HG02840 (cell line): Measurements from ENCODE around the gene HOXA11.

ENCODE experiments used
- ATAC-seq: cut with Tn5 transposase; IDR thresholded peaks from one replicate; pipeline ENCODE4 v1.9.1; 2021; ENCODE audit warnings: mild to moderate bottlenecking, moderate library complexity, moderate number of reproducible peaks; ENCODE audit not compliant: unreplicated experiment, low FRiP score

Gene HOXA11

DNA sequence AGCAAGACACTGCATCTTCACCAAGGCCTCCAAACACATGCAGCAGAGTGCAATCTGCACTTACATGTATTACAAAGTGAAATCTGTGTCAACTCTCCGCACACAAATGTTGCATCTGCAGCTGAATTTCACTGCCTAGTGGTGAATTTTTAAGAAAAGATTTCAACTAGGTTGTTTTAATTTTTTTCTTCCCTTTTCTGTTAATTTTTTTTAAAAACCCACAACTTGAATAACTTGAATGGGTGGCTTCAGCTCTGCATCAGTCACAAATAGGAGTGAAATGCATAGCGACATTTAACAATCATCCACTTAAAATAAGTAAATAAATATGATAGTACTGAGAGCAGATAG, 8.9 kb upstream of the HOXA11 start:
- no peak for ATAC-seq

DNA sequence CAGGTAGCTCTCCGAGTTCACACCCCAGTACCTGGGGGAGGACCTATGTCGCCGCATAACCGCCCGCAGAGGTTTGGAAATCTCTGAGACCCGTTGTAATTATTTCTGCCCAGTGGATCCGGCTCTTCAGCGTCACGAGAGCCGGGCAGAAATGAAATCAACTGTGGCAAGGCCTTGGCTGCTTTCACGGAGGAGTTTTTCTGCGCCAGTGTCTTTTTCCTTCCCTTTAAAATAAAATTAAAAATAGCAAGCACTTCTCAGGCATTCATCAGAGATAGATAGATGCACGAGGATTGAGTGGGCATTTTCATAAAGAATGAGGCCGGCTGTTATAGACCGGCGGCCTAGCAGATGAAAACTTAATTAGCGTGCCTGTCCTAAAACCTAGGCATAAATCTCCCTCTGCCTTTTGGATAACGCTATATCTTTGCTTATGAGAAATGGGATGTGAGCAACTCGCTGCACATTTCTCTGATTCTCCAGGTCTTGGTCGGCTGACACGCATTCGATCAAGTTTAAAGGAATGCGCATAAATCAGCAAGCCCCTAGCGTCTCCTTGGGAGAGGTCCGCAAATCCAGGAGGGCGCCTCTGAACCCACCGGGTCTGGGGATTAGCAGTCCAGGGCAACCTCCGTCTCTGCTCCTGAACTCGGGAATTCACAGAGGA, 8.4 kb upstream of the HOXA11 start:
- ATAC-seq, result no peak

DNA sequence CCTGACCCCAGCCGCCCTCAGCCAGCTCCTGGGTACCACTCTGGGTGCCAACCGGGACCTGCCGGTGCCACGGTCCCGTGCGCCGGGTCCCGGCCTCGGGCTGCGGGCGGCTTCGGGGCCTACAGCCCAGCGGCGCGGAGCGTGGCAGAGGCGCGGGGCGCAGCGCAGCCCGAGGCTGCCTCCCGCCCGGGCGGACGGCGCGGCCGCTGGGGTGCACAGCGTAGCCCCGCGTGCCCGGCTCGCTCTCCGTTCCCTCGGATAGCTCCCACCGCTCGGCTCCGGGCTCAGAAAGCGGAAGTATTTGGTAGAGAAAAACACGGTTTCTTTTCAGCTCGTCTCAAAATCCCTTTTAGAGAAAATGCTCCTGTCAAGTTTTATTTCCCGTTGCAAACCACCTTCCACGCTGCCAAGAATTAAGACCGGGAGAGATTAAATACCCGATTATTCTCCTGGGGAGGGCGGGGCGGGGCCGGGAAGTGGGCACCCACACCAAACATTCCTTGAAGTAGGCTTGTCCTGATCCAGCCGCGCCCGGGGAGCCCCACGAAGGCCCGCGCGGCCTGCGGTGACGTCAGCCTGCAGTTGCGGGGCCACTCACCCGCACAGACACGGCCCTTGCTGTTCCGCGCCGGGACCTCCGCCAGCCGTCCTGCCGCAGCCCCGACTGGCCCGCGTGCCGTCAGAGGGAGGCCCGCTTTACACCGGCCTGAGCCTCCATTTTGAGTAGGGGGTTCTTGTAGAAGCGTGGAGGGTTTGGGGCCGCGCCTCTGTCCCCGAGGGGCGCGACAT, 7.7 kb upstream of the HOXA11 start:
- no peak for ATAC-seq

DNA sequence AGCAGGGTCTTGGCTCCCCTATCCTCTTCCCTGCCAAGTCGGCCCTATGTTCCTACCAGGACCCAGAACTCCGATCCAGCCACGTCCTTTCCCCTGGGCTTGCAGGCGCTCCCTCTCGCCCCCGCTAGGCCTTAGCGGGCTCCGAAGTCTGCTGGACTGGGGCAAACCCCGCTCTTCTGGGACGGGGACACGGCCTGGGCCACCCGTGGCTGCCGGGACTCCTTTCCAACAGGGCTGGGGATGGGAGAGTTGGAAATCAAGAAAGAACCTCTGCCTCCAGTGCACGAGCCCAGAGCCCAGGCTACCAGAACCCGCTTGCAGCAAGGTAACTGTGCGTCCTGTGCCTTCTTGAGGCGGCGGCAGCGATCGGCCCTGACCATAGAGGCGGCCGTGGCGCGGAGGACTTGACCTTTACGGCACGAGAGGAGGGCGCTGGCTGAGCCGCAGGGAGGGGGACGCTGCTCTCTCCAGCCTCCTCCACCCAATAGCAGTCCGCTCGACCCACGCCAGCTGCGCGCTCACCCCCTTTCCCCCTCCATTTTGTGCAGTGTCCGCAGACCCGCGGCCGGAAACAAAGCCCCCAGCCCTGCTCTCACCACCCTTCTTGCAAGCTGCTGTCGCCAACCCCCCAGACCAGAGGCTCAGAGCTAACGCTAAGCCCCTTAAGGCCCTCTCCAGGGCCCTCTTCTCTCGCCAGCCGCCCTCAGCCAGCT, 7.0 kb upstream of the HOXA11 start:
- no peak for ATAC-seq

DNA sequence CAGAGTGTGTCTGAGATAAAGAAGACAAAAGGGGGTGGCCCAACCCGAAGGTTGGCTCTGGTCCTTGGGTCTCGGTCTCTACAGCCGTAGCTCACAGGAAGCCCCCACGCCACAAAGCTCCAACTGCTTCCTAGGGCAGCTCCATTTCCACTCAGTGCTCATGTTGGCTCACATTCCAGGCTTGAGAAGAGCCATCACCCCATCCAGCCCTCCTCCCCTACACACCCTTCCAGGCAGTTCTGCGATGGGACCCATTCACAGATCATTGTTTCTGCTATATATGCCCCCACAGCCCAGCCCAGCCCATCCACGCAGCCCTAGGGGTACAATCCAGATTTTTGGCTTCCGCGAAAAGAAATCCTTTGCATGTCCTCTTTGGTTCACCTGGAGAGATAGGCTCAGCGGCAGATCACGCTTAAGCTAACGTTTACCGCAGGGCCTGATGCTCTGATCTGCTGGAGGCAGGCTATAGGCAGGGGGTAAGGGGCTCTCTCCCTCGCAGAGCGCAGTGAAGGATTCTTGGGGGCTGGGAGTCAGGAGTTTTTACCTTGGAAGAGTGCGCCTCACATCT, 6.2 kb upstream of the HOXA11 start:
- no peak for ATAC-seq

DNA sequence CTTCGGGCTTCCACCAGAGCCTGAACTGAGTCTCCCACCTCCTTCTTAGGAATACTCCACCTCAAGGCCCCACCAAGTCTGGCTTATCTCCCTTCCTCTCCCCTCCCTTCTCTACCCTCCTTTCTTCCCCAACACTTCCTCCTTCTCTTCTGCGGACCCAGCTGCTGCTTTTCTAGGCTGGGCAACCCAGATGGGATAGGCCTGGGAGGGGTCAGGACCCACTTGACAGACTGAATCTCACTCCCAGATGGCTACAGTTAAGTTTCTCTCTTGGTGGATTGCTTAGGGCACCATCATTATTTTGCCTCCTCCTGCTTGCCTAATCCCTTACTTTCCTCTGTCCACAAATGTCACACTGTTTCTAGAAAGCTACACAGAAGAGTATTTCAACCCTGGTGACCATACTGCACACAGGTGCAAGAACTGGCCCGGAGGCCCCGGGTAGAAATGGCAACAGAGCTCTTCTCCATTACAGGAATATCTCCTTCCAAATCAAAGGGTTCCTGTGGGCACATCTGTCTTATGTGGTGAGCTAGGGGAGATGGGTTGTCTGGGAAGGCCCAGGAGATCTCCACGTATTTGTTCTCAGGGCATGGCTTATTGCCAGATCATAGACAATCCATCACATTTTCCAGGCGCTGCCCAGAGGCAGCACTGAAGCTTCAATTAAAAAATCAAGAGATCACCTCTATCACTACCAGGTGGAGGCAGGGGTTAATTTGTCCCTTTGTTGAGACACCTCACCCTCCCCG, 5.1 kb upstream of the HOXA11 start:
- ATAC-seq, result no peak

DNA sequence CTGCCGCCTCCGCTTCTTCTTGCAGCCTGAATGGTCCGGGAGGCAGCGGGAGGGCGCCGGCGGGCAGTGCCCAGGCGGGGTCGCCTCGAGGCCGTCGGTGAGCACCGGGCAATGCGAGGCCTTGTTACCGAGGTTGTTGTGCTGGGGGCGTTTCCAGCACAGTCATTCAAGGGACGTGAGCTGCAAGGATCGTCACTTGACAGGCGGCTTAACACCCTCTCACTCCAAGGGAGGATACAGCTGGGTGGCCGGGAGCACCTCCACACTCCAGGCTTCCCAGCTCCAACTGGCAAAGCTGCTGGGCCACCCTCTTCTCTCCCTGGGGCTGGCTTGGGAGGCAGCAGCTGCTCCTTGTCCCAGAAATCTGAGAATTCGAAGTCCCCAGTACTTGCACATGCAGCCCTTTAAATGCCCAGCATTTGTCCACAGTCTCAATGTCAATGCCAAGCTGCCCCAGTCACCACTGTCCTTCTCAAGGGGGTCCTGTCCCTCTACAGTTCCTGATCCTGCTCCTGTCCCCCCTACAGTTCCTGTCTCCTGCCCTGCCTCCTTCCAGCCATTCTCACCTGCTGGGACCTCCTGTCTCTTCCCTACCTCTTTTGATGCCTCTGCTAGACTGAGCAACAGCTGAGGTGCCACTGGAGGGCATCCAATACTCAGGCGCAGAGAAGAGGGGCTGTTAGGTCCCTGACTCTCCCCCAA, 4.4 kb upstream of the HOXA11 start:
- ATAC-seq, result no peak

DNA sequence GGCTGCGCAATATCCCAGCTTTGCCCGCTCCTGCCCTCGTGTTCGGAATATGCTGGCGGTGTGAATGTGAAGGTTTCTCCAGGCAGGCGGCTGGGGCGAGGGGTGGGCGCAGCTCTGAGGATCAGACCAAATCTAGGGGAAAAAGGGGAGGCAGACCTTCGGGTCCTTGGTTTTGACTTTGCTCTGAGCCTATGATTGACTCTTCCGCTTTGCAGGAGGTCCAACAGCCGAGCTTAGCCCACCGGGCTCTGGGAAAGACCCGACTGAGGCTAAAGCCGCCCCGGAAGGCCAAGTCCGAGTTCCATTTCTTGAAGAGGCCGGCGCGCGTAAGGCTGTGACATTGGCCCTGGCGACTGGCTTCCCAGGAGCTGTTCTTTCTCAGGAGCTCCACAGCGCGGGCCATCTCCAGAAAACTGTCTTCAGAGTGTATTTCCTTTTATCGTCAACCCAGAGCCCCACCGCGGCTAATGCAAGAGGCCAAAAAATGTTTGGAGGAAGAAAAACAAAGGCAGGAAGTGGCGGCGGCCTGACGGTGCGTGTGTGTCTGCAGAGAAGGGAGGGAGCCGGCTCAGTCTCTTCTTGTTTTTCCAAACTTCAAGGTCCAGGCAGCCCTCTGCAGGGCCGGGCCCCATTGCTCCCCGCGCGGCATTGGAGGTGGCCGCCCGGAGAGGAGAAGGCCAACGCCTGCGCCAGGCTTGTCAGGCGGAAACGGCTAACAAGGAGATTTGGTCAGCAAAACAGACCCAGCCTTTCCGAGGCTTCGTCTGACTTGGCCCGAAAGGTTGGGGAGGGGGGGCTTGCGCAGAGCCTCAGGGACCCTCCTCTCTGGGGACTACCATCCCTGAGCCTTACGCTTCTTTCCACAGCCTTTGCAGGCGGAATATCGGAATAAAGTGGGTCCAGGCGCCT, 3.6 kb upstream of the HOXA11 start:
- ATAC-seq, result no peak

DNA sequence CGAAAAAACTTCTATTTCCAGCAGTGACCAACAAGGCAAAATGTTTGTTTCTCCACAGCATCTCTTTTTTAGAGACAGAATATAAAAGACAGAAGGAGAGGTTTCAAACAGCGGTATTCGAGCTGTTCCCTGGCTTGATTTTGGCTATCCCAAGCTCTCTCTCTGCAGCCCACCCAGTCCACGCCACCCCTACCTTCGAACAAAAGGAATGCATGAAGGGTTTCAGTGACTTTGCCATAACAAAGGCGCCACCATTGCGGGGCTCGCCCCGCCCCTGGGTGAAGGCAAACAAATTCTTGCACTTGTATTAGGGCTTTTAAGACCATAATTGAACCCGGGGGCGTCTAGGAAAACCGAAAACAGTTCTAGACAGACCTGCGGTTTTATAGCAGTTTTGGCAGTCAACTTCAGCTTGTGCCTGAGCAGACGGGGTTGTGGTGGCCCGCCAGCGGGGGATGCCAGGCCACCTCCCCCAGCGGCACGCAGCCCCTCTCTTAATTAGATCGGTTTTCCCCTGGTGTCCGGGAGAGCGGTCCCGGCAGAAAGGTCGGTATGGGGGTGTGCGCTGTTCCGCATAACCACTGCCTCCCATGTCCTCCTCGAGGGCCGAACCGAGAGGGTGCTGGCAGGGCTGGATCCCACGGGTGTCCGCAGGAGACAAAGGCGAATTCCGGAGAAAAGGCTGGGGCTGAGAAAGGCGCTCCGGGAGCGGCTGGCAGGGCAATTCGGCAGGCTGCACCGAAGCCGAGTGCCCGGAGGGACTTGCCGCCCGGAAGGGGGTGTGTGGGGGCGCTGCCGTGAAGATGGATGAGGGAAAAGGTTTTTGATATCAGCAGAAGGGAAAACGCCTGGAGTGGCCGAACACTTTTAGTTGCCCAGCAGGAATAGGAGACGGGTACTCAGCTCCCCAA, 2.7 kb upstream of the HOXA11 start:
- no peak for ATAC-seq

DNA sequence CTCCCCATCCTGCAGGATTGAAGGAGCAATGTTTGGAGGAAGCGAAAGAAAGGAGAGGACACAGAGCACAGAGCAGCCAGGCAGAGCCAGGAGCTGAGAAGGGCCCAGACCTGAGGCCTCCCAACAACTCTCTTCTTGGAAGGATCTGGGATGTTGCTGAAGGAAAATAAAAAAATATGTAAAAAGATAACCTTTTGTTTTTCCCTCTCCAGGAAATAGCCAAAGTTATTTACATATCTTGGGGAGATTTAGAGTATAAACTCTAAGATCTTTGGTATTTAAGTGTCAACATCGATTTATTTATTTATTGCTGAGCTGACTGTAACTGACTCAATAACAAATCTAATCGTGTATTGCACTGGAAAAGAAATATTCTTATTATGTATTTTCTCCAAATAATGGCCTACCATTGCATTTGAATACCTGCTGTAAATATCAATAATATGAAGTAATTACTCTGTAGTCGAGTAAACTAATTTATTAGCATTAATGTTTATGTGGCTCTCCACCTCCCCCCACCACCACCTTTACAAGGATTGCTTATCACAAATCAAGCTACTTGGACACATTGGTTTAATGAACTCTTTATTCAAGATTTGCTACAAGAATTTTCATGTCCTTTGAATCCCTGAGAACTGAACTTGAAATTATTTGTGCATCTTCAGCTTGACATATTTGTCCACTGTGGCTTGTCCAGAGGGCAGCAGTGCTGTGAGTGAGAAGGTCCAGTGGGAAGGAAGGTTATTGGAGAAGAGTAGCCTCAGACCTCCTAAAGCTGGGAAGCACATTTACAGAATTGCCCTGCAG, 1.8 kb upstream of the HOXA11 start:
- no peak for ATAC-seq

DNA sequence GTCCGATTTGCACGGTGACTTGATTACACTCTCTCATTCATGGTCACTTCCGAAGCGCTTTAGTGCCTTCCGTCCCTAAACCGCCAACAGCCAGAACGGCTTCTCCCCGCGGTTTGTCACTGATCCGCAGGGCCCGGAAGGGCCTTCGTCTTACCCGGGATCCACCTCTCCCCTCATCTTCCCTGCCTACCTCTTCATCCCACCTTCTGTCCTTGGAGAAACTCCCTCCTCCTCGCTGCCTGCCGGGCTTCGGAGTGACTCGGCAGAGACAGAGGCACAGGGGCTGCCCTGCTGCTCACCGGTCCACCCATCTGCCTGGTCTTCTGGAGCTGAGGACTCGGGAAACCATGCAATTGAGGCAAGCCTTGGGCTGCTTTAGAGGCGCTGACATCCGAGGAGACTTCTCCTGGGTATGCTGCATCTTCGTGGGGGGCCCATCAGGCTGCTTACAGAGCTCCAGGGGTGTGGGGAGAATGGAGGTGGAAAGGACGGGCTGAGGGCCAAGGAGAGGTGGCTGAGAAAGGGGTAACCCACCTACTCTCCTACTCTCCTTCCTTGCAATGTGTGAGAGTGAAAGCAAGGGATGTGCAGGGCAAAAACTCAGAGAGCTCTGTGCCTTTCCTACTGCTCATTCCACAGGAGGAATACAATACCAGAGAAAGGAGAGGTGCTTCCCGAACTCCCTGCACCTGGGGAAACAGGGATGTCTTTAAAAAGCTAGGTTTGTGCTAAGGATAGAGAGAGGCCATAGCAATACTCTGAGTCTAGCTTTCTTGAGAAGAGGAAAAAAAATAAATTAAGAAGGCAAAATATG, 1.0 kb upstream of the HOXA11 start:
- ATAC-seq, result no peak

DNA sequence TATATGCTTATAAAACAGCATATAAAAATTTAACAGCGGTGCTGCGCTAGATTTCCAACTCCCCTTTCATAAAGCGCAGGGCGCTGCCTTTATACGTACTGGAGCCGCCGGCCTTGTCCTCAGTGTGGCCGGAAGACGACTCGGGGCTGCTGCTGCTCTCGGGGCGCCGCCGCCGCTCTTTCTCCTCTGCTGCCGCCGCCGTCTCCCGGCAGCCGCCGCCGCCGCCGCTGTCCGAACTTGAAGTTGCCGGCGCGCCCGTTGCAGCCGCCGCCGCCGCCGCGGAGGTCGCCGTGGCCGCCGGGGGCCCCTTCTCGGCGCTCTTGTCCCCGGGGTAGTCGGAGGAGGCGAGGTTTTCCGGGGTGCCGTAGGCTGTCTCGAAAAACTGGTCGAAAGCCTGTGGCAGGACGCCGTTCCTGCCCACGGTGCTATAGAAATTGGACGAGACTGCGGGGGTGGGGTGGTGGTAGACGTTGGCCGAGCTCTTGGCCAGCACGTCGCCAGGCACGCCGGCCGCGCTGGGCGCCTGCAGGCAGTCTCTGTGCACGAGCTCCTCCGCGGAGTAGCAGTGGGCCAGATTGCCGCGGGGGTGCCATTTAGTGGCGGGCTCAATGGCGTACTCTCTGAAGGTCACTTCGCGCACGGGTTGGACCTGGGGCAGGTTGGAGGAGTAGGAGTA, 557 bp downstream of the HOXA11 start:
- ATAC-seq, result no peak

DNA sequence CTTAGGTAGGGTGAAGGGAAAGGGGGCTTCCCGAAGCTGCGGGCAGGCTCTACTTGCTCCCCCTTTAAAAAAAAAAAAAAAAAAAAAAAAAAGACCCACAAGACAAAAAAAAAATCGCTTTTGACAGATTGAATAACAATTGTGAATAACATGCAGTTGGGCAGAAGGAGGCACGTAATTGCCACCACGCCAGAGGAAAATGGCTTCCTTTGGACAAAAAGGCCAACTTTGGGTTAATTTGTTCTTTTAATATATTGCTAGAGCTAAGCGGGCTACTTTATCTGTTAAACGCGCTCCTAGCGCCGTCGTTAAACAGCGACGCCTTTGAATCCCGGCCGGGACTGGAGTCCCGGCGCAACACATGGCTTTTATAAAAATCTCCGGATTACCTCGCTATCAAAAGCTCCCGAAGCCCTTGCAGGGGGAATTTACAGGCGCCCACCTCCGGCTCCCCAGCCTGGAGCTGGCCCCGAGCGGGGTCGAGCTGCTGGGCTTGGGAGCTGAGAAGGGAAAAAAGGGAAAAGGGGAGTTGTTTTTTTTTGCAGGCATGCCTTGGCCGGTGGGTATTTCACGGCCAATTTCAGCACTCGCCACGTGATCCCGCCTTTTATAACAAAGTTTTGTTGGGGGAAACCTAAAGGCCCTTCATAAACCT, 1.2 kb downstream of the HOXA11 start:
- ATAC-seq, result no peak

DNA sequence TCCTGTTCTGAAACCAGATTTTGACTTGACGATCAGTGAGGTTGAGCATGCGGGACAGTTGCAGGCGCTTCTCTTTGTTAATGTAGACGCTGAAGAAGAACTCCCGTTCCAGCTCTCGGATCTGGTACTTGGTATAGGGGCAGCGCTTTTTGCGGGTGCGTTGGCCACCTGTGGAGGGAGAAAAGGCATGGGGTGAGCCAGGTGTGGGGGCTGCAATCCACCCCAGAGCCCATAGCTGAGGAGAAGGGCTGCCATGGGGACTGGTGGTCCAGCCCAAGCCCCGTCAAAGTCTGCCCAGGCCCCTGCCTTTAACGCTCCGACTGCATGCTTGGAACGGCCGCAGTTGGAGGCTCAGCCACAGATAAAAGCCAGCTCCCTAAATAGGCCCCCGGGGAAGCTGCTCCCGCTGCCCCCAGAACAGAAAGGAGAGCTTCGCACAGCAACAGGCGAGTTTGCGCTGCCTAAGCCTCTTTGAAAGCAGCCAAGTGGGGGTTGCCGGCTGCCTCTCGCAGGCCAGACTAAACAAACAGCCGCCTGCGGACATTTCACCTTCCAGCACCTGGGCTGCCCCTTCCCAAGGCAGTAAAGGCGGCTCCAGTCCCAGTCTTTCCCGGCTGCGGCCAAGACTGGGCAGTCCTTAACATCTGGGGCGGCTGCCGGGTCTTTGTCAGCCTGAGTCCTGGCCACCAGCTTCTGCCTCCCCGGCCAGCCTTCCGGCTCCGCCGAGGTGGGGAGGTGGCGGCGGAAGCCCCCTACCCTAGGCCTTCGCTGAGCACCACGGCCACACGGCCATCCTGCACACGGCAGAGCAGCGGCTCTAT, 2.0 kb downstream of the HOXA11 start:
- no peak for ATAC-seq
